ENCODE measurements around the gene IDUA.

DNA sequence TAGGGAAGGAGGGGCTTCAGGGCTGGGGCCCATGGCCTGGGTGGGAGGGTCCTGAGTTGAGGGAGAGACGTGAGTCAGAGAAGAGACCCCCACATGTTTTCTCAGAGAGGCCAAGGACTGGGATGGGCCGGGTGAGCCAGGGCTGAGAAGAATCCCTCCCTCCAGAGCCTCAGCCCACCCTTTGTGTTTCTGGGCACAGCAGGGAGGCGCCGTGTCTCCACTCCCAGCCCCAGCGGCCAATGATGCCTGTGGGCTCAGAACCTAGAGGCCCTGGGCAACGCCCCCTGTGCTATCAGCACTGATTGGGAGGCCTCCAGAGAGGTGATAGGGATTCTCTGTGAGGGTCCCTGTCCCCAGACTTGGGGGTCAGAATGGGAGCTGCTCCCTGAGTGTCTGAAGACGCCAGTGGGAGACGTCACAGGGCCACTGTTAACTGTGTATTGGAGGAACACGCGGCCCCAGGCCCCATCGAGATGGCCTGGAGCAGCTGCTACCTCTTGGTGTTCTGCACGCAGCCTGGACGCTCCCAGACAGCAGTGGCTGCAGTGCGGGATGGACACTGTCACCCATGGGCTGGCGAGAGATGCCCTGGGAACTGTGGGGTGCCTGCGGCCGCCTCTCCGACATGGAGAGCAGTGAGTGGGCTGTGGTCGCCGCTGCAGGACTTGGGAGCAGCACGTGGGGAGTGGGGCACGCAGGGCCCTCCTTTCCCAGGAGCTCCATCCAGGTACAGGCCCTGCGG lies 33.1 kb downstream of the IDUA start:
- TF ChIP-seq YY1 (IDR thresholded peaks at IDR 0.05; ENCODE audit: insufficient read depth, insufficient read length) (no peak), ZNF274 (IDR thresholded peaks at IDR 0.05; ENCODE audit: low read depth, low read length) (no peak)

All from NT2/D1 (cell line).